NOMO-1 (cell line): ENCODE measurements around the gene DGKE.

Source experiments
- DNase-seq, 2 experiments: peaks; one replicate each; lab custom pipeline; 2025; ENCODE audit not compliant: unreplicated experiment in 2 of 2; lab: John Stamatoyannopoulos, UW

Gene DGKE

DNA sequence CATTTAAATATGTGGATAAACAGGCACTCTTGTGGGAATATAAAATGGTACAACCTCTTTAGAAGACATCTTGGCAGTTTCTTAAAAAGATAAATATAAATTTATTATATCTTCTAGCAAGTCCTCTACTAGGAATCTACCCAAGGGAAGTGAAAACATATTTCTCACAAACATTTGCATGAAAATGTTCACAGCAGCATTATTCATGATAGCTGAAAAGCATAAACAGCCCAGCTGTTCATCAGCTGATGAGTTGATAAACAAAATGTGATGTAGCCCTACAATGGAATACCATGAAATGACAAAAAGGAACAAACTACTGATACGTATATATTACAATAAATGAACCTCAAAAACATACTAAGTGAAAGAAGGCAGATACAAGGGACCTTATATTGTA lies 12.0 kb downstream of the DGKE start:
- DNase-seq = no peak

DNA sequence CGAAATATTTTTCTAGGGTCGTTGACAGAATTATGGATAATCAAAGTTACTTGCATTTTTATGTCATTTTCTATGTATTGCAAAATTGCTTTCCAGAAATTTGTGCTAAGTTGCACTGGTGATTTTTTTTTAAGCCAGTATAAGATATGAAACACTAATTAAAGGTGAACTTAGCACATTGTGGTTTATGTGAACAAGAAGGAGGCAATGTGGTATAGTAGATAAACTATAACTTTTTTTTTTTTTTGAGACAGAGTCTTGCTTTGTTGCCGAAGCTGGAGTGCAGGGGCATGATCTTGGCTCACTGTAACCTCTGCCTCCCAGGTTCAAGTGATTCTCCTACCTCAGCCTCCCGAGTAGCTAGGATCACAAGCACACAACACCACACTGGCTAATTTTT lies 13.2 kb downstream of the DGKE start:
- no peak for DNase-seq

DNA sequence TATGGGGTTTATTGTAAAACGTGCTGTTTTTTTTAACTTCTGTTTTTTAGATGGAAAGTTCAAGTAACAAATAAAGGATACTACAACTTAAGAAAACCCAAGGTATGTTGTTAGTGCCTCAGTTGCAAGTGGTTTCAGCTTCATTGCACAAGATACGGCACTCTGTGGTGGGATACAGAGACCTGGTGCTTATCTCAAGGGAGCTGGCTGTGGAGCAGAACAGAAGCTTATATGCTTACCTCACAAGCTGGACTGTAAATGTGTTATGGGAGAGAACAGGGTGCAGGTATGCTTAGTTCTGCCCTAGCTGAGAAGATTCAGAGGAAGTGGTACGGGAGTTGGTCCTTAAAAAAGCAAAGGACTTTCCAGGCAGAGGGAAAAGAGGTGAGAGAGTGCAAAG lies 15.2 kb downstream of the DGKE start:
- no peak for DNase-seq

DNA sequence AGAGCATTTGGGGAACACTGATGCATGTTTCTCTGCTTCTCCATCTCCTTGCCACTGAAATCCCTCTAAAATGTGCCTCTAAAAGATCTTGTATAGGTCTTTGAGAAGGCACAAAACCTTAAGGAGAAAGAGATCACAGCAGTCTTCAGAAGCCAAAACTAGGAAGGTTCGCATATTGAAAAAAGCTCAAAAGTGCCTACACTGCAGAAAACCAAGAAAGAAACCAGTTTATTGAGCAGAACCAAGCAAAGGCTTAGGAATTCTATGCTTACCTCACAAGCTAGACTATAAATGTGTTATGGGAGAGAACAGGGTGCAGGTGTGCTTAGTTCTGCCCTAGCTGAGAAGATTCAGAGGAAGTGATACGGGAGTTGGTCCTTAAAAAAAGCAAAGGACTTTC lies 16.6 kb downstream of the DGKE start:
- no peak for DNase-seq

DNA sequence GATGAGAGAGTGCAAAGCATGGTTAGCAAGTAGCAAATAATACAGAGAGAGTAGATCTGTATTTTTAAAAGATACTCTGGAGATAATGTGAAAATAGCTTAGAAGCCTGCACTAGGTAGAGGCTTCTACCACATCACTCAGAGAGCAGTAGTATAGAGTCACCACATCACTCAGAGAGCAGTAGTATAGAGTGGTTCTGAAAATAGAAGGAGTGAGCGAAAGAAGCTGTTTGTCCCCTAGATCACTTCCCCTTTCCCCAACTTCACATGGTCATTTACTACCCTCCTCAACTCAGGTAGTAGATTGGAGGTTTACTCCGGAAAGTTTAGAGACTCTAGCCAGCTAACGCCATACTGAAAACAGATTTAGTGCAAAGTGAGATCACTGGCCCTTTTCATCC lies 17.1 kb downstream of the DGKE start:
- DNase-seq = no peak

DNA sequence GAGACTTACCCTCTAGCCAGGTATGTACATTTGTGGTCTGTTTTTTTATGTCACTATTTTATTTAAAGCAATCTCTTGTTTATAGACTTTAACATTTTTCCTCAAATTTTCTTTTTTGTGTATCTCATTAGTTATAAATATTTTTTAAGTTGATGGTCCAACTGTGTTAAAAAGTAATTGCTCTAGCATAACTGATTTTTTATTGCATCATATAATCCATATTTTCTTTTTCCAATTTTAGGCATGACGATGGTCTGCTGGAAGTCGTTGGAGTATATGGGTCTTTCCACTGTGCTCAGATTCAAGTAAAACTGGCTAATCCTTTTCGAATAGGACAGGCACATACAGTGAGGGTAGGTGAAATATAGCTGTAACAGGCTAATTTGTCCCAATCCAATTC lies 27.9 kb downstream of the DGKE start:
- no peak for DNase-seq

DNA sequence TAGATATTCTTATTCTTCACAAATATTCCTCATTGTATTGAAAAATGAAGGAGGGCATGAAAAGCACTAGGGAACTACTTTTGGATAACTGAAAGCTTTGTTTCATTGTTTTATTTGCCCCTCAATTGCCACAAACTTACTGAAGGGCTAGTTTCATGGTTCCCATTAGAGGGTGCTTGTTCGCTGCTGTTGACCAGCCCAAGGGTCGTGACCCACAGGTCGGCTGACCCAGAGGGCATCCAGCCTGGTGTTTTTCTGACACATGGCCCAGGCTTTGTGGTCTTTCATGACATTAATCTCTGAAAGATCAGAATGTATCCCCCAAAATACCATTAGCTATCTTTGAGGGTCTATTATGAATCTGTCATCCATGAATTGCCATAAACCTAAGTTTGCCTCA lies 30.0 kb downstream of the DGKE start:
- no peak for DNase-seq

DNA sequence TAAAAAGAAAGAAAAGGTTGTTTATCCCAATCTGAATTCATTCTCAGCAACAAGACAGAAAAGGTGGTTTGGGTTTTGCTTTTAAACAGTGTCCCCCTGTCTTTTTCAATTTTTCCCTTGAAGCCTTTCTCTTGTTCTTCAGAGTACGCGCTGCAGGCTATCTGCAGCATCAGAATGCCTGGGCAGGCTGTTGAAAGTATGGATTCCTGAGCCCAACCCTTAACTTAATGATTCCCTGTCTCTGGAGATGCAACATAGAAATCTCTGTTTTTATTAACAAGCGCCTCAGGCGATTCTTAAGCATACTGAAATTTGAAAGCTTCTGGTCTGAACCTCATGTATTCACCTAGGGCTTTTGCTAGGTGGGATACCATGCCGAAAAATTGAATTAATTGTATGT lies 32.1 kb downstream of the DGKE start:
- DNase-seq = no peak

DNA sequence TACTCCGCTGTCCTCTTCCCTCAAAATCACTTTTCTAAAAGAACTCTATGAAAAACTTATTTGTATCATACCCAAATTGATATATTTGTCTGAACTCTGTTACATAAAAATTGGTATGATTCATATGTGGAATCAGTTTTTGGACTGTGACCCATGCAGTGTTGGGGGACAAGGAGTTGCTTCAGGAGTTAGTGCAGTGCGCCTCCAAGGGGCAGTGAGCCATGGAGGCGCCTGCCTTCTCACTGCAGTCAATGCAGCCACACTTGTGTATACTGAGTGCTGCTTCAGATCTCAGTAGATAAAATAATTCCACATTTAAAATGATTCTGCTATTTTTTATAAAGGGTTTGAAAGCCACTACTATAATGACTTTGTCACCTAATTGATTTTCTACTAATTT lies 32.5 kb downstream of the DGKE start:
- DNase-seq = no peak

DNA sequence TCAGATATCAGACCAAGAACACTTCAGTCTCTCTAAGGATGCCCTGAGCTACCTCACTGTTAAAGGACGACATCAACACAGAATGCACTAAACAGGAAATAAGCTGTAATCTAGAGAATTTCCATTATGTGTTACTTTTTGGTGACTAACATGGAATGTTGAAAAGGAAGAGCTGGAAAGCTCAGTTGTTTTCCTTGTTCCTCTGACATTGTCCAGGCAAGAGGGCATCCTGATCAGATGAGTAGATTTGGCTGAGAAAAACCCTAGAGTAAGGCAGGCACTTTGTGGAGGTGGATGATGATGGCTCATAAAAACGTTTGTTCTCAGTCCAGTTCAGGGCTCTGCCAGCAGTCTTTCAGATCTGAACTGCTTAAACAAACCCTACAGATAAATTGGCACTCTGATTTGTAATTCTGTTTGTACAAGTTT lies 34.0 kb downstream of the DGKE start:
- no peak for DNase-seq

DNA sequence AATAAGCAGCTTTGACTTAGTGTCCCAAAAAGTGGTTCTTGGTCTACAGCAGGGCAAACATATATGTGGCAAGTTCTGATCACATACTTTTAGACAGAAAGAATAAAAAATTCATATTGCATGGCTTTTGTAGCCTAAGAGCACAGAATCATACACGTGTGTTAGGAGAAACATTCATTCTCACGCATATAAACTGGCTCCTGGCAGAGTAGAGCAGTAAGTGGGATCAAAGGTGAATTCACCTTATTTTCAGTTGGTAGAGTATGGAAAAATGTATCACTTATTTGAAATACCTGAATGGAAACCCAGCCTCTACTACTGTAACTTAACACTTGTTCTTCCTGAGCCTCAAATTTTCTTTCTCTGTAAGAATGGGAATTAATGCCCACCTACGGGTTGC lies 34.8 kb downstream of the DGKE start:
- no peak for DNase-seq

DNA sequence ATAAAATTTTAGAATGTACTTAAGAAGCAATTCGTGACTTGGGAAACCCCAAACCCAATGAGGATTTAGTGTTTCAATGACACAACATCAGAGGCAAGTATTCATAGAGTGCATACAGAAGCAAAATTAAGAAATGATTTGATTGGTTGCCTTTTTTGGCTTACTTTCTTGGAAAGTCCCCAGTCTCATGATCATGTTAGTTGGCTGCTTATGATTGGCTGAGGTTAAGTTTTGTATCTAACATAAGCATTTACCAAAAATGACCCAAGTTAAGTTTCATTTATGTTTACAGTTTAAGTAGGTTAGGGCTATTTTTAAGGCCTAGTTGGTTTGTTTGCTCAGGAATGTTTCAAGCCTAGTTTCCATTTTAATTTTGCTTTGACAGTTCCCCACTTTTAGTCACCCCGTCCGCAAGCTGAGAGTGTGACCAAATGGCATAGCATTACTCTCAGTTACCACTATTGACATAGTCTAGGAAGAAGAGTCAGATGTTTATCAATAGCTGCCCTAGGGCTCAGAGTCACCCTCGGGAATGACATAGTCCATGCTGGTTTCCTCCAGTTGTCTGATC lies 36.2 kb downstream of the DGKE start:
- DNase-seq = no peak

DNA sequence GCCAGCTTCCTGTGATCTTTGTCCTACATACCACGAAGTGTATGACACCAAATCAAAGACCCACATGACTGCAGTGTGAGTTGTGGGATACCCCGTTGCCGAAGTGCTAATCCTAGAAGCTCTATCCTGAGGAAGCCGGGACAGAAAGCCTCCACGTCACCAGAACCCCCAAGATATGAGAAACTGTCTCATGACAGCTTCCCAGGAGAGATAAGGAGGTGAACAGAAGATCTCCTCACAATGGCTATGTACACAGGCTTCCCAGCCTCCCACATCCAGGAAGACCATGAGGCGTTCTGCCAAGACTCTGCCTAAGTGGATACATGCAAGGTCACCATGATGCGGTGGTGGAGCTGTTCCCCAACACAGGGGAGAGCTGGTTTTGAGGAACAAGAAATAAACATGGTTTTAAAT lies 42.8 kb downstream of the DGKE start:
- DNase-seq = no peak

DNA sequence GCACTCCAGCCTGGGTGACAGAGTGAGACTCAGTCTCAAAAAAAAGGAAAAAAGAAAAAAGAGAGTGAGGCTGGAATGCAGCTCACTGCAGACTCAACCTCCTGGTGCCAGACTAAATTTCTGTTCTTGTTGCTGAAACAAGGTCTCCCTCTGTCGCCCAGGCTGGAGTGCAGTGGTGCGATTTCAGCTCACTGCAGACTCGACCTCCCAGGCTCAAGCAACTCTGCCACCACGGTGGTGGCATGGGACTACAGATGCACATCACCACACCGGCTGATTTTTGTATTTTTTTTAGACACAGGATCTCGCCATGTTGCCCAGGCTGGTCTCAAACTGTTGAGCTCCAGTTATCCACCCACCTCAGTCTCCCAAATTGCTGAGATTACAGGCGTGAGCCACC lies 45.3 kb downstream of the DGKE start:
- no peak for DNase-seq

DNA sequence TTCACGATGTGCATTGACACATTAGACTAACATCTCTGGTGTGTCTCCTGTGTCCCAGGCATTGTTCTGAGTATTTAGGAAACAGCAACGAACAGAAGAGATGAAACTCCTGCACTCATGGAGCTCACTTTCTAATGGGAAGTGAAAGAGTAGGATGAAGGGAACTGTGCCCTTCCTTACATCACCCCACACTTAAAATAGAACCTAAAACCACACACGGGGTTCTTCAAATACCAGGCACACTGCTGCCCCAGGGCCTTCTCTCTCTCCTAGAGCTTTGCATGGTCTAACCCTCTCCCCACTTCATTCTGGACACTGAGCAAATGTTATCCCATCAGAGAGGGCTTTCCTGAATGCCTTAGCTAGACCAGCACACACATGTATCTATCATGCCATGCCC lies 46.2 kb downstream of the DGKE start:
- DNase-seq = peak; percentile 43 to 59

DNA sequence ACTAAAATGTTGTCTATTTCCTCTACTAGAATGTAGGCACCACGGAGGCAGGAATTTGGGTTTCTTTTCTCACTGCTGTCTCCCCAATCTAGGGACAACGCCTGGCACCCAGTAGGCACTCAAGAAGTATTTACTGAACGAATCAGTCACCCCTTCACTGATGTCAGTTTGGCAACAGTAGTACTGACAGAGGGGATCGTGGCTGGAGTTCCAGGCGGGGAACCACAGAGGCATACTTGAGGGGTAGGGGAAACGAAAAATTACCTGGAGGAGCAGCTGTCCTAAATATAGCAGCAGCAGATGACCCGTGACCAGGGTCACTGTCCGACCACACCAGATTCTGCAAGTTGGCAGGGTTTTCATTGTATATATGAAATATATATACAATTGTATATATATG lies 46.6 kb downstream of the DGKE start:
- no peak for DNase-seq

DNA sequence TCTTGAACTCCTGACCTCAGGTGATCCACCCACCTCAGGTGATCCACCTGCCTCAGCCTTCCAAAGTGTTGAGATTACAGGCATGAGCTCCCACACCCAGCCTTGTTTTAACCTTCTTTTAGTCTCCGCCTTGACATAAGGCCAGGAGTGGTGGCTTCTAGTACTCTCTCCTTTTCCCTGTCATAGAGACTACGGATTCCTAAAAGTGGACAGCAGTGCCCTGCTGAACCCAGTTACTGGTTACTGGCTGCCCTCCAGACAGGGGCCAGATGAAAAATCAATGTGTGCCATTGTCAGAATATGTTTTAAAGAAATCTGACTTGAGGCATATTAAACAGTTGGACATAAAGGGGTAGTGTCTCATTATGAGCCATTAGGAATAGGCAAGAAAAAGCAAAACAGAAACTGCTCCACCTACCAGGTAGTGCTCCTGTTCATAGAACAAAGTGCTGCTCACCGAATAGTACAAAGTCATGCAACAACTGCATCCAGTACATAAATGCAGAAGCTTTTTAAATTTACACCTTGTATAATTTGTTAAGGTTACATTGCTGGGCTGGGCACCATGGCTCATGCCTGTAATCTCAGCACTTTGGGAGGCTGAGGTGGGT lies 47.8 kb downstream of the DGKE start:
- no peak for DNase-seq

DNA sequence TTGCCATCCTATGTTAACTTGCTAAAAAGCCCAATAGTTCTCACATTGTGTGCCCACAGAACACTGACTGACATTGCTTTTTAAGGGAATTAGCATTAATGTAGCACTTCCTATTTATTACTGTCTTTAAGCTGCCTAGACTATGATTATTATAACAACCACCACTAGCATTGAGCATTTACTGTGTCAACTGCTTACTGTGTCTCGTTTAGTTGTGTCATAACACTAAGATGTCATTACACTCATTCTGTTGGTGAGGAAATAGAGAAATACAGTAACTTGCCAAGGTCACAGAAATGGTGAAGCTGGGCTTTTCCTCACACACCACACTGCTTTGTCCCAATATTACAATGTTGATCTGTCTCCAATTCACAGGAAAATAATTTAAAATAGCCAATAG lies 49.7 kb downstream of the DGKE start:
- DNase-seq = no peak

DNA sequence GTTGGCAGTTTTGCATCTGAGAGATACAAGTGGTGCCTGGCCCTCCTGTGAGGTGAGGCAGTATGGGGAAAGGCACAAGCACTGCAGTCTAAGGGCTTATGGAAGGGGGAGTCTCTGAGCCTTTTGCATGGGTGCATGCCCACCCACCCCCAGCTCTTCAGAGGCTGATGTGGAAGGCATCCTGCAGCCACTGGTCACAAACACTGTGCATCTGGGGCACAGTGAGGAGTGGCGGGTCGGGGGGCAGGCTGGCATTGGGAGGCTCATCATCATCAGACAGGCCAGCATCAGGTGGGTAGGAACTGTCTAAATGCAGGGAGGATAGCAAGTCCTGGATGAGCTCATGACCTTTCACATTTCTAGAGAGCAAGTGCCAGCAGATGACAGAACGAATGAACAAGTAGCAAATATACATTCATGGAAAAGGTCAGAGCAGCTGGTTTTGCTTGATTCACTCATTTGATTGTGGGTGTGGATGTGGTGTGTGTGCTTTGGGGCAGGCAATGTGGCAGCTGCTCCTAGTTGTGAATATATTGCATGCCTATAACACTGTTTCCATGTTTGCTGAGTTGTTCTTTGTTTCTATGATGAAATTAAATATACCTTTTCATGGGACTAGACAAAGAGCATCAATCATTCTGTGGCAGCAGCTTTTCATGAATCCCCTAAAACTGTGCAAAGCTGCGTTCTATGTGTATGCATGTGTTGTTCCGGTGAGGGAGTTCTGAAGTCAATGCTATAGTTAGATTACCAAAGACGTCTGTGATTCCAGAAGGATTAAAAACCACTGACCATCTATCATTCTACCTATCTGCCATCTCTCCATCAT lies 50.7 kb downstream of the DGKE start:
- no peak for DNase-seq

DNA sequence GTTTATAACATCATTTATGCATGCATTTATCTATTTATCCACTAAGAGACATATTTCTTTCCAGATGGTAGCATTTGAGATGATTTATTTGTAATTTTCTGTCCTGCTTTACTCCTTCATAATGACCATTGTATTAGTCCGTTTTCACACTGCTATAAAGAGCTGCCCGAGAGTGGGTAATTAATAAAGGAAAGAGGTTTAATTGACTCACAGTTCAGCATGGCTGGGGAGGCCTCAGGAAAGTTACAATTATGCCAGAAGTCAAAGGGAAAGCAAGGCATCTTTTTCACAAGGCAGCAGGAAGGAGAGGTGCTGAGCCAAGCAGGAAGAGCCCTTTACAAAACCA lies 51.3 kb downstream of the DGKE start:
- DNase-seq = no peak

DNA sequence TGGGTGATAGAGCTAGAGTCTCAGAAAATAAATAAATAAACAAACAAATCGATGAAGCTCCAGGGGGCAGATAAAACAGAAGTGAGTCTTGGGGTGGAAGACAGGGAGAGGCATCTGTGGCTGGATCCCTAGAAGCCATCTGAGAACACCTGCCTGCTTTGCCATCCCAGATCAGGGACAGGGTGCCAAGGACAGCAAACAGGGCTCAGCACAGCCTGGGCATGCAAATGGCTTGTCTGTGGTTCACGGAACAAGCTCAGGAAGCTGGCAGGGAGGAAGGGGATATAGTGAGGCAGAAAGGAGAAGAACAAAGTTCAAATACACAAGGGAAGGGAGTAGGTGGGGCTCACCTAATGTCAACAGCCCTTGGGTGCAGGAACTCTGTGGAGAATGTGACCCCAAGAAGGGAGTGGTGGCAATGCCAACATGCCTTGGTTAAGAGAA lies 52.4 kb downstream of the DGKE start:
- no peak for DNase-seq

DNA sequence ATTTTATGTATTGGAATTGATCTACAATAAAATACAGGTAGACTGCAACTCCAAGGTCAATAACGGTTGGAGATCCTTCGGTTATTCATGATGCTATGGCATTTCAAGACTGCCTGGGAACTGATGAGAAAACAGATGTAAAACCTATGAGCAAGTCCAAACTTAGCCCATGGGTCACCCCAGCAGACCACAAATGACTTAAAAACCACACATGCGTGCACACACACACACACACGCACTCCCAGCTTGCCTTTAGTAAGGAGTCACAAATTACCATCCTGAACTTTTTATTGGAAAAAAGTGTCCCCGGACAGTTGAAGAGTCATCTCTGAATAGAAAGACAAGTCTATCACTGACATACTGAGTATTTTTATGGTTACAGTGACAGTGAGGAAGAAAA lies 53.2 kb downstream of the DGKE start:
- no peak for DNase-seq
